Adrenal gland (tissue), 5 donors: ENCODE results near the gene SLC6A20.

Experiments used
- POLR2A ChIP-seq, 2 donors: fragments of 450-650 bp; IDR thresholded peaks; one replicate each; pipeline ENCODE4 v1.6.1; 2017; ENCODE audit warnings: antibody characterized with exemption in 2 of 2, mild to moderate bottlenecking in 2 of 2, moderate library complexity in 1 of 2
- TF ChIP-seq, protein P1 (sequence below), 6 experiments: fragments of 450-650 bp in 4 of 6; fragments of 200-600 bp in 2 of 6; sonication (generic) in 1 of 6; IDR thresholded peaks; 1 replicate in 5 of 6; 2 replicates in 1 of 6; pipeline versions ENCODE4 v1.5.1 to v1.8.0; 2016 to 2021; ENCODE audit warnings: antibody characterized with exemption in 6 of 6, mild to moderate bottlenecking in 2 of 6, moderate library complexity in 1 of 6
- donor health status: DM: no; HTN: no; CAD: no.

DNA sequence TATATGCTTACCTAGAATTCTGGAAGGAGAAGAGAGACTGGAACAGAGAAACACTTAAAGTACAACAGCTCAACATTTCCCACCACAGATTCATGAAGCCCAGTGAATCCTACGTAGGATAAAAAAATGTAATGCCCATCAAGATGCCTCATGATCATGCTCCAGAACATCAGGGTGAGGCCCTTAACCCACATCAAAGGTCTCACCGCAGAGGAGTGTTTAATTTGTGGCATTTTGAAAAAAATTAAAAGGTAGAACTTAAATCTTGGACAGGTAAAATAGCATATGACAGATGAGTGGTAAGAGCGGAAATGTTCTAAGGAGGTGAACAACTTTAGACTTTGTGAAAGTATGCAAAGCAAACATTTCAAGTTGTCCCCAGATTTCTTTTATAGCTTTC lies 9.7 kb upstream of the SLC6A20 start:
- TF ChIP-seq, protein P1, sequence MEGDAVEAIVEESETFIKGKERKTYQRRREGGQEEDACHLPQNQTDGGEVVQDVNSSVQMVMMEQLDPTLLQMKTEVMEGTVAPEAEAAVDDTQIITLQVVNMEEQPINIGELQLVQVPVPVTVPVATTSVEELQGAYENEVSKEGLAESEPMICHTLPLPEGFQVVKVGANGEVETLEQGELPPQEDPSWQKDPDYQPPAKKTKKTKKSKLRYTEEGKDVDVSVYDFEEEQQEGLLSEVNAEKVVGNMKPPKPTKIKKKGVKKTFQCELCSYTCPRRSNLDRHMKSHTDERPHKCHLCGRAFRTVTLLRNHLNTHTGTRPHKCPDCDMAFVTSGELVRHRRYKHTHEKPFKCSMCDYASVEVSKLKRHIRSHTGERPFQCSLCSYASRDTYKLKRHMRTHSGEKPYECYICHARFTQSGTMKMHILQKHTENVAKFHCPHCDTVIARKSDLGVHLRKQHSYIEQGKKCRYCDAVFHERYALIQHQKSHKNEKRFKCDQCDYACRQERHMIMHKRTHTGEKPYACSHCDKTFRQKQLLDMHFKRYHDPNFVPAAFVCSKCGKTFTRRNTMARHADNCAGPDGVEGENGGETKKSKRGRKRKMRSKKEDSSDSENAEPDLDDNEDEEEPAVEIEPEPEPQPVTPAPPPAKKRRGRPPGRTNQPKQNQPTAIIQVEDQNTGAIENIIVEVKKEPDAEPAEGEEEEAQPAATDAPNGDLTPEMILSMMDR (IDR thresholded peaks at IDR 0.05) = no peak
- TF ChIP-seq POLR2A (IDR thresholded peaks at IDR 0.05) = no peak
